ENCODE measurements around the gene B9D1.

Gene B9D1

GRCh38 chr17:19322129-19322505, 40.4 kb downstream of the B9D1 start:
- no peak overlapping the region for H3K4me3 ChIP-seq (replicated peaks in 1 of 2; ENCODE audit: low read depth in 2 of 2, low read length in 2 of 2)
- no peak for TF ChIP-seq CTCF (IDR thresholded peaks at IDR 0.05; ENCODE audit: low read depth, low read length)
- no peak for DNase-seq (ENCODE audit: low read depth in 2 of 2)

- H3K4me3 ChIP-seq (replicated peaks in 1 of 2; ENCODE audit: low read depth in 2 of 2, low read length in 2 of 2), result no peak overlapping the region
- DNase-seq (ENCODE audit: low read depth in 2 of 2), result no peak
- TF ChIP-seq CTCF (IDR thresholded peaks at IDR 0.05; ENCODE audit: low read depth, low read length), result peak; percentile 18
Measured at GRCh38 chr17:19321481-19322128, 40.9 kb downstream of the B9D1 start.

GRCh38 chr17:19320876-19321275, 41.6 kb downstream of the B9D1 start:
- no peak for TF ChIP-seq CTCF (IDR thresholded peaks at IDR 0.05; ENCODE audit: low read depth, low read length)
- DNase-seq (ENCODE audit: low read depth in 2 of 2), result no peak
- no peak overlapping the region for H3K4me3 ChIP-seq (replicated peaks in 1 of 2; ENCODE audit: low read depth in 2 of 2, low read length in 2 of 2)

GRCh38 chr17:19319771-19320505, 42.6 kb downstream of the B9D1 start:
- no peak for TF ChIP-seq CTCF (IDR thresholded peaks at IDR 0.05; ENCODE audit: low read depth, low read length)
- no peak overlapping the region for H3K4me3 ChIP-seq (replicated peaks in 1 of 2; ENCODE audit: low read depth in 2 of 2, low read length in 2 of 2)
- DNase-seq (ENCODE audit: low read depth in 2 of 2), result no peak

GRCh38 chr17:19318611-19319010, 43.9 kb downstream of the B9D1 start:
- TF ChIP-seq CTCF (IDR thresholded peaks at IDR 0.05; ENCODE audit: low read depth, low read length), result no peak
- no peak overlapping the region for H3K4me3 ChIP-seq (replicated peaks in 1 of 2; ENCODE audit: low read depth in 2 of 2, low read length in 2 of 2)
- no peak for DNase-seq (ENCODE audit: low read depth in 2 of 2)

- no peak overlapping the region for H3K4me3 ChIP-seq (replicated peaks in 1 of 2; ENCODE audit: low read depth in 2 of 2, low read length in 2 of 2)
- peak; percentile 82 to 85 for DNase-seq (ENCODE audit: low read depth in 2 of 2)
- TF ChIP-seq CTCF (IDR thresholded peaks at IDR 0.05; ENCODE audit: low read depth, low read length), result peak; percentile 30
Measured at GRCh38 chr17:19317359-19318095, 45.0 kb downstream of the B9D1 start.

Data from cardiac fibroblast (primary cell).